H1 (cell line): ENCODE results near the gene ESRRB. TPM values are rescaled to one million over a fixed set of nuclear protein-coding genes. Genes with fewer than 3 reads are reported as not detected.

Experiments
- CTCF ChIA-PET: fragments of 300-600 bp; sonication (Branson Sonifier 250); formaldehyde crosslinking; loops from one replicate; lab custom pipeline; 2021; ENCODE audit not compliant: partially characterized antibody; lab: Charles Lee
- POLR2A ChIA-PET: fragments of 300-600 bp; sonication (Branson Sonifier 250); formaldehyde crosslinking; loops from one replicate; lab custom pipeline; 2021; ENCODE audit warnings: inconsistent platforms; ENCODE audit not compliant: partially characterized antibody; lab: Charles Lee
- DNase-seq, 2 experiments: peaks; one replicate each; pipeline versions ENCODE4 v3.0.0 to v3.0.0-alpha.2; 2010 to 2022; ENCODE audit warnings: low spot score in 2 of 2, low read depth in 1 of 2, mixed read lengths in 1 of 2
- FAIRE-seq: peaks from 2 replicates; lab custom pipeline; 2011; peaks lifted over from hg19 to GRCh38; lab: Jason Lieb, UNC
- H2AFZ ChIP-seq: 2 replicates; pipeline ENCODE4 v1.8.1; 2012; ENCODE audit warnings: low read length, inconsistent platforms
- H2AK5ac ChIP-seq: 2 replicates; pipeline ENCODE4 v1.6.1; 2013; ENCODE audit warnings: low read depth, low read length
- H2BK120ac ChIP-seq: replicated peaks from 2 replicates; pipeline ENCODE3; 2013; ENCODE audit warnings: low read depth, low read length, inconsistent platforms
- H2BK12ac ChIP-seq: 2 replicates; pipeline ENCODE4 v1.6.1; 2013; ENCODE audit warnings: low read depth, low read length
- H2BK15ac ChIP-seq: 2 replicates; pipeline ENCODE4 v1.6.1; 2013; ENCODE audit warnings: low read length
- H2BK20ac ChIP-seq: 2 replicates; pipeline ENCODE4 v1.6.1; 2013; ENCODE audit warnings: low read length
- H2BK5ac ChIP-seq: 2 replicates; pipeline ENCODE4 v1.6.1; 2013; ENCODE audit warnings: low read depth, low read length
- H3K14ac ChIP-seq: 2 replicates; pipeline ENCODE4 v1.6.1; 2013; ENCODE audit warnings: inconsistent platforms; ENCODE audit not compliant: insufficient read length
- H3K18ac ChIP-seq: 2 replicates; pipeline ENCODE4 v1.6.1; 2013; ENCODE audit warnings: low read length; ENCODE audit errors: extremely low read depth
- H3K23ac ChIP-seq: 2 replicates; pipeline ENCODE4 v1.6.1; 2013; ENCODE audit warnings: inconsistent platforms; ENCODE audit not compliant: insufficient read length
- H3K23me2 ChIP-seq: 2 replicates; pipeline ENCODE4 v1.6.1; 2013; ENCODE audit warnings: low read depth, low read length
- H3K27ac ChIP-seq: 2 replicates; pipeline ENCODE4 v1.6.1; 2011; ENCODE audit warnings: low read depth, low read length, inconsistent platforms
- H3K27me3 ChIP-seq, 4 experiments: replicated peaks in 1 of 4; 1 replicate in 1 of 4; 2 replicates in 3 of 4; pipeline versions ENCODE4 v1.6.1 to v1.8.1; 2011 to 2013; ENCODE audit warnings: low read length in 3 of 4, mild to moderate bottlenecking in 3 of 4, inconsistent platforms in 2 of 4, mixed read lengths in 2 of 4, moderate library complexity in 1 of 4; ENCODE audit not compliant: control insufficient read depth in 3 of 4, insufficient read depth in 3 of 4; ENCODE audit errors: extremely low read depth in 1 of 4
- H3K36me3 ChIP-seq, 4 experiments: 2 replicates each; pipeline versions ENCODE4 v1.6.1 to v1.8.1; 2011 to 2013; ENCODE audit warnings: mild to moderate bottlenecking in 4 of 4, low read length in 3 of 4, moderate library complexity in 2 of 4, control low read depth in 1 of 4, inconsistent platforms in 1 of 4; ENCODE audit not compliant: insufficient read depth in 4 of 4, control insufficient read depth in 2 of 4
- H3K4ac ChIP-seq: replicated peaks from 2 replicates; pipeline ENCODE3; 2013; ENCODE audit warnings: low read length, low read depth, mixed read lengths, inconsistent platforms; ENCODE audit not compliant: insufficient read length
- H3K4me1 ChIP-seq, 4 experiments: replicated peaks in 1 of 4; 1 replicate in 1 of 4; 2 replicates in 3 of 4; pipeline versions ENCODE4 v1.6.1 to v1.8.1; 2011 to 2013; ENCODE audit warnings: low read length in 3 of 4, inconsistent platforms in 2 of 4, mixed read lengths in 1 of 4; ENCODE audit not compliant: insufficient read depth in 4 of 4, control insufficient read depth in 3 of 4
- H3K4me2 ChIP-seq, 2 experiments: 2 replicates each; pipeline versions ENCODE4 v1.6.1 to v1.8.1; 2011 to 2013; ENCODE audit warnings: low read depth in 2 of 2, low read length in 2 of 2, control low read depth in 1 of 2, inconsistent platforms in 1 of 2, mild to moderate bottlenecking in 1 of 2; ENCODE audit not compliant: insufficient read depth in 1 of 2
- H3K4me3 ChIP-seq, 4 experiments: fragments of 200-600, 300-600 bp in 1 of 4; sonication (generic), shearing (Covaris generic), sonication (Bioruptor Twin) in 1 of 4; 2 replicates each; pipeline versions ENCODE4 v1.5.1 to v1.8.1; 2011 to 2016; ENCODE audit warnings: low read length in 4 of 4, low read depth in 3 of 4, control low read depth in 2 of 4, inconsistent platforms in 2 of 4, mild to moderate bottlenecking in 2 of 4, mixed read lengths in 1 of 4, moderate library complexity in 1 of 4; ENCODE audit not compliant: insufficient read depth in 2 of 4; ENCODE audit errors: extremely low read depth in 1 of 4
- H3K56ac ChIP-seq: replicated peaks from 2 replicates; pipeline ENCODE3; 2013; ENCODE audit warnings: low read depth, mild to moderate bottlenecking, mixed read lengths, low read length, inconsistent platforms; ENCODE audit not compliant: insufficient read length
- H3K79me1 ChIP-seq: 2 replicates; pipeline ENCODE4 v1.6.1; 2013; ENCODE audit warnings: low read depth, low read length, control low read depth
- H3K79me2 ChIP-seq, 2 experiments: 2 replicates each; pipeline versions ENCODE4 v1.6.1 to v1.8.1; 2012 to 2013; ENCODE audit warnings: low read length in 2 of 2, mild to moderate bottlenecking in 2 of 2, inconsistent platforms in 1 of 2; ENCODE audit not compliant: insufficient read depth in 2 of 2, control insufficient read depth in 1 of 2
- H3K9ac ChIP-seq, 4 experiments: replicated peaks in 1 of 4; 1 replicate in 1 of 4; 2 replicates in 3 of 4; pipeline versions ENCODE4 v1.6.1 to v1.8.1; 2011 to 2013; ENCODE audit warnings: low read depth in 3 of 4, low read length in 3 of 4, control low read depth in 2 of 4, mild to moderate bottlenecking in 2 of 4, moderate library complexity in 2 of 4, inconsistent platforms in 1 of 4; ENCODE audit errors: extremely low read depth in 1 of 4
- H3K9me3 ChIP-seq, 2 experiments: 2 replicates each; pipeline versions ENCODE4 v1.6.1 to v1.8.1; 2012 to 2013; ENCODE audit warnings: mild to moderate bottlenecking in 2 of 2, moderate library complexity in 2 of 2, control low read depth in 1 of 2, inconsistent platforms in 1 of 2, low read depth in 1 of 2, low read length in 1 of 2, mixed read lengths in 1 of 2; ENCODE audit not compliant: insufficient read depth in 2 of 2
- H4K20me1 ChIP-seq, 2 experiments: replicated peaks in 1 of 2; 2 replicates each; pipeline versions ENCODE3 to v1.8.1; 2011 to 2013; ENCODE audit warnings: inconsistent platforms in 2 of 2, low read length in 2 of 2, mild to moderate bottlenecking in 1 of 2; ENCODE audit not compliant: insufficient read depth in 2 of 2, control insufficient read depth in 1 of 2
- H4K5ac ChIP-seq: 2 replicates; pipeline ENCODE4 v1.6.1; 2013; ENCODE audit warnings: low read length, low read depth, mixed read lengths, inconsistent platforms; ENCODE audit not compliant: insufficient read length
- H4K8ac ChIP-seq: 2 replicates; pipeline ENCODE4 v1.8.0; 2013; ENCODE audit warnings: mild to moderate bottlenecking, moderate library complexity, low read length, inconsistent platforms; ENCODE audit not compliant: insufficient read depth; ENCODE audit errors: extremely low read depth
- H4K91ac ChIP-seq: replicated peaks from 2 replicates; pipeline ENCODE3; 2013; ENCODE audit warnings: low read length, mixed read lengths, inconsistent platforms; ENCODE audit not compliant: insufficient read length
- CBX8 ChIP-seq: fragments of 300-800, 300-1000 bp; sonication (generic); IDR thresholded peaks from 2 replicates; pipeline ENCODE4 v1.7.1; 2016; ENCODE audit warnings: low read depth, low read length, borderline replicate concordance
- WGBS, 2 experiments: shearing (Covaris generic) in 1 of 2; methylation state at CpG; one replicate each; pipeline versions ENCODE4 v1.1.6 to v1.1.7; 2013 to 2015; ENCODE audit warnings: low lambda C conversion rate in 2 of 2, mixed read lengths in 2 of 2, inconsistent platforms in 1 of 2, low coverage in 1 of 2, missing lambda C conversion rate in 1 of 2; ENCODE audit not compliant: insufficient replicate concordance in 2 of 2, insufficient coverage in 1 of 2, insufficient read length in 1 of 2; ENCODE audit errors: extremely low coverage in 1 of 2, missing lambda C conversion rate in 1 of 2; 5-methylcytosine and 5-hydroxymethylcytosine counted together
- polyA plus RNA-seq, 7 experiments: library from polyadenylated mRNA; depleted of rRNA in 3 of 7; stranded (reverse) in 5 of 7; unstranded in 2 of 7; fragments of >200 nt in 5 of 7; fragments of 200-250 nt in 2 of 7; gene quantifications; 1 replicate in 5 of 7; 2 replicates in 1 of 7; 4 replicates in 1 of 7; pipeline versions ENCODE4 v1.2.1 to v1.2.3, GENCODE V29; 2011 to 2013; ENCODE audit warnings: missing spikeins in 2 of 7, mixed read lengths in 2 of 7
- total RNA-seq: library from RNA; stranded (reverse); fragmentation: NEBNext Ultra II Directional; extraction: Animal tissue kit (Norgen Biotek cat#: 25700); gene quantifications from 2 replicates; pipeline ENCODE4 v1.2.1, GENCODE V29; 2021
- TF ChIP-seq, protein P1 (sequence below): IDR thresholded peaks from 2 replicates; pipeline ENCODE4 v1.6.1; 2012; ENCODE audit warnings: low read length, inconsistent platforms

The ESRRB gene
- total and polyA plus RNA-seq, 2 of the 8 experiments (the other 6 are each of a cell fraction or from before 2014, with no cell fraction given) = 0.29 to 0.45 TPM

DNA sequence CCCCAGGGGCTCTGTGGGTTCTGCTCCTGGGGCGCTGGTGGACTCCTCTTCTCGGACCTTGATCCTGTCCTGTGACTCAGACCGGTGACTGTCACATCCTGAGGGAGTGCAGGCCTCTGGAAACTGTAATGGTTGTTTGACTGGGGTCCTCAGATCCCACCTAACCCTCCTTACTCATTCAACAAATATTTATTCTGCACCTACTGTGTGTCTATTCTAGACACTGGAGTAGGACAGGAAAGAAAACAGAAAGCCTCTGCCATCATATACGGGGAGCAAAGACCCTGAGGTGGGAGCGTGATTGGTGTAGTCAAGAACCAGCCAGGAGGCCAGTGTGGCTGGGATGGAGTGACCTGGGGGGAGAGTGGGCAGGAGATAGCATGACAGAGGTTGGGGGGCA, 47.6 kb downstream of the ESRRB start:
- Histone ChIP-seq H3K79me2 (no peaks in the 10 kb centered on the region), H3K23me2 (no peaks in the 10 kb centered on the region; the same call in 1 of the 2 replicates), H3K27me3 (no peaks in the 10 kb centered on the region), H2BK12ac (no peak overlapping the region), H4K5ac (no peak overlapping the region), H2AFZ (no peak overlapping the region), H3K79me1 (no peaks in the 10 kb centered on the region), H3K4me3 (no peak overlapping the region), H2BK15ac (peak overlapping the region; percentile 5; the same call in 1 of the 2 replicates), H3K23ac (no peak overlapping the region), H3K4me2 (no peak overlapping the region), H3K36me3 (no peaks in the 10 kb centered on the region), H2AK5ac (peak overlapping the region; percentile 68; the same call in 1 of the 2 replicates), H2BK20ac (no peak overlapping the region), H3K9ac (no peak overlapping the region), H3K4ac (no peak overlapping the region), H3K27ac (no peak overlapping the region), H3K4me1 (peaks cover 3 to 11% (median 7%) of the 10 kb centered on the region in 4 experiments; a peak in 6 of 7 replicates), H4K20me1 (no peaks in the 10 kb centered on the region), H3K14ac (no peak overlapping the region), H3K18ac (no peak overlapping the region), H4K8ac (no peak overlapping the region), H2BK120ac (no peak overlapping the region), H3K56ac (no peak overlapping the region), H3K9me3 (peaks cover 0 to 5% of the 10 kb centered on the region in 2 experiments; a peak in 1 of 4 replicates), H2BK5ac (no peak overlapping the region), H4K91ac (no peak overlapping the region)
- FAIRE-seq = no peak
- WGBS, 2 experiments = 96% methylated on average over 5 of the region's 5 CpGs; no CpG with 5 or more reads in 1 of the 2 experiments
- DNase-seq = no peak
- POLR2A ChIA-PET = no interaction called here
- CTCF ChIA-PET = interaction anchor here (0.9 to 1.9 kb wide), 7 partner anchors 8 to 63 kb away, joined by 3 to 6 read pairs (median 4); no protein-coding TSS in a partner anchor
- TF ChIP-seq, protein P1, sequence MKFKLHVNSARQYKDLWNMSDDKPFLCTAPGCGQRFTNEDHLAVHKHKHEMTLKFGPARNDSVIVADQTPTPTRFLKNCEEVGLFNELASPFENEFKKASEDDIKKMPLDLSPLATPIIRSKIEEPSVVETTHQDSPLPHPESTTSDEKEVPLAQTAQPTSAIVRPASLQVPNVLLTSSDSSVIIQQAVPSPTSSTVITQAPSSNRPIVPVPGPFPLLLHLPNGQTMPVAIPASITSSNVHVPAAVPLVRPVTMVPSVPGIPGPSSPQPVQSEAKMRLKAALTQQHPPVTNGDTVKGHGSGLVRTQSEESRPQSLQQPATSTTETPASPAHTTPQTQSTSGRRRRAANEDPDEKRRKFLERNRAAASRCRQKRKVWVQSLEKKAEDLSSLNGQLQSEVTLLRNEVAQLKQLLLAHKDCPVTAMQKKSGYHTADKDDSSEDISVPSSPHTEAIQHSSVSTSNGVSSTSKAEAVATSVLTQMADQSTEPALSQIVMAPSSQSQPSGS = no peak
- no peak for TF ChIP-seq CBX8
